WTC11 (cell line): ENCODE results near the gene AGAP1. TPM values are rescaled to one million over a fixed set of nuclear protein-coding genes. Genes with fewer than 3 reads are reported as not detected.
A peak's percentile ranks its signal among the peaks of the same experiment; 100 is the strongest.

Experiments
- ATAC-seq: fragments of 200-7000 bp; cut with Tn5 transposase; 2 replicates; pipeline ENCODE4 v1.10.0; 2021; ENCODE audit warnings: mild to moderate bottlenecking, moderate library complexity
- CTCF ChIA-PET: fragments of 300-600 bp; sonication (Branson Sonifier 250); formaldehyde crosslinking; loops from one replicate; lab custom pipeline; 2021; ENCODE audit warnings: antibody characterized with exemption; lab: Charles Lee
- POLR2A ChIA-PET: fragments of 350-600 bp; sonication (Branson Sonifier 250); formaldehyde crosslinking; loops from one replicate; lab custom pipeline; 2021; ENCODE audit warnings: antibody characterized with exemption; lab: Charles Lee
- DNase-seq: peaks from one replicate; pipeline ENCODE4 v3.0.0; 2021; ENCODE audit warnings: low spot score
- H3K27ac Mint-ChIP-seq: 2 replicates; pipeline ENCODE4 v1.8.0; 2021; ENCODE audit warnings: mixed read lengths
- H3K27me3 Mint-ChIP-seq: 2 replicates; pipeline ENCODE4 v1.8.0; 2021; ENCODE audit warnings: low read depth, mild to moderate bottlenecking, moderate library complexity, mixed read lengths
- H3K36me3 Mint-ChIP-seq: 2 replicates; pipeline ENCODE4 v1.8.0; 2021; ENCODE audit warnings: mixed read lengths
- H3K4me1 Mint-ChIP-seq: 2 replicates; pipeline ENCODE4 v1.8.0; 2022; ENCODE audit warnings: mixed read lengths
- H3K4me3 Mint-ChIP-seq: 2 replicates; pipeline ENCODE4 v1.8.0; 2021; ENCODE audit warnings: mild to moderate bottlenecking, moderate library complexity, mixed read lengths
- H3K9me3 Mint-ChIP-seq: 2 replicates; pipeline ENCODE4 v1.8.0; 2021; ENCODE audit warnings: mixed read lengths
- ATF2 ChIP-seq: sonication (generic); formaldehyde crosslinking; IDR thresholded peaks from 2 replicates; pipeline ENCODE4 v1.8.1; 2022; ENCODE audit warnings: low read depth, missing genetic modification reagents, borderline replicate concordance
- ATF6 ChIP-seq: sonication (generic); formaldehyde crosslinking; IDR thresholded peaks from 2 replicates; pipeline ENCODE4 v1.8.1; 2023; ENCODE audit warnings: mild to moderate bottlenecking, missing genetic modification reagents
- CREM ChIP-seq: sonication (generic); formaldehyde crosslinking; IDR thresholded peaks from 2 replicates; pipeline ENCODE4 v1.8.1; 2022; ENCODE audit warnings: mild to moderate bottlenecking, missing genetic modification reagents, moderate library complexity
- EMX1 ChIP-seq: fragments of 250-450 bp; sonication (Bioruptor Pico); IDR thresholded peaks from 2 replicates; pipeline ENCODE4 v1.8.0; 2021; ENCODE audit warnings: mild to moderate bottlenecking
- FOXK1 ChIP-seq: sonication (generic); formaldehyde crosslinking; IDR thresholded peaks from 2 replicates; pipeline ENCODE4 v1.8.0; 2022; ENCODE audit warnings: mild to moderate bottlenecking, moderate library complexity, missing genetic modification reagents
- GRHL2 ChIP-seq: fragments of 250-450 bp; sonication (Bioruptor Pico); IDR thresholded peaks from 2 replicates; pipeline ENCODE4 v1.8.0; 2022; ENCODE audit warnings: mild to moderate bottlenecking, moderate library complexity; ENCODE audit not compliant: insufficient replicate concordance, severe bottlenecking
- GTF2I ChIP-seq: fragments of 250-450 bp; sonication (Bioruptor Pico); conservative IDR thresholded peaks from 2 replicates; pipeline ENCODE4 v1.4.0; 2021; ENCODE audit warnings: mild to moderate bottlenecking
- HMGA2 ChIP-seq: fragments of 250-450 bp; sonication (Bioruptor Pico); IDR thresholded peaks from 2 replicates; pipeline ENCODE4 v1.4.0; 2021; ENCODE audit warnings: mild to moderate bottlenecking, moderate library complexity
- HMGXB4 ChIP-seq: sonication (generic); formaldehyde crosslinking; IDR thresholded peaks from 2 replicates; pipeline ENCODE4 v1.8.1; 2023; ENCODE audit warnings: mild to moderate bottlenecking, moderate library complexity, missing genetic modification reagents
- MYBL2 ChIP-seq: sonication (generic); formaldehyde crosslinking; IDR thresholded peaks from 2 replicates; pipeline ENCODE4 v1.8.1; 2023; ENCODE audit warnings: mild to moderate bottlenecking, moderate library complexity, missing genetic modification reagents
- NR2C2 ChIP-seq: sonication (generic); formaldehyde crosslinking; IDR thresholded peaks from 2 replicates; pipeline ENCODE4 v1.8.0; 2022; ENCODE audit warnings: mild to moderate bottlenecking, missing genetic modification reagents
- OVOL2 ChIP-seq: fragments of 250-450 bp; sonication (Bioruptor Pico); IDR thresholded peaks from 2 replicates; pipeline ENCODE4 v1.9.0; 2021; ENCODE audit warnings: mild to moderate bottlenecking, borderline replicate concordance
- RORB ChIP-seq: fragments of 250-450 bp; sonication (Bioruptor Pico); IDR thresholded peaks from 2 replicates; pipeline ENCODE4 v1.9.0; 2021; ENCODE audit warnings: mild to moderate bottlenecking
- SMAD4 ChIP-seq: sonication (generic); formaldehyde crosslinking; IDR thresholded peaks from 2 replicates; pipeline ENCODE4 v1.8.0; 2022; ENCODE audit warnings: mild to moderate bottlenecking, missing genetic modification reagents
- SP1 ChIP-seq: sonication (generic); formaldehyde crosslinking; conservative IDR thresholded peaks from 2 replicates; pipeline ENCODE4 v1.8.1; 2022; ENCODE audit warnings: missing genetic modification reagents
- ZBTB21 ChIP-seq: sonication (generic); formaldehyde crosslinking; IDR thresholded peaks from 2 replicates; pipeline ENCODE4 v1.8.1; 2023; ENCODE audit warnings: mild to moderate bottlenecking, missing genetic modification reagents, borderline replicate concordance
- ZNF396 ChIP-seq: fragments of 250-450 bp; sonication (Bioruptor Pico); IDR thresholded peaks from 2 replicates; pipeline ENCODE4 v1.8.0; 2021; ENCODE audit warnings: mild to moderate bottlenecking, moderate library complexity, borderline replicate concordance
- ZNF512 ChIP-seq: sonication (generic); formaldehyde crosslinking; IDR thresholded peaks from 2 replicates; pipeline ENCODE4 v1.8.1; 2022; ENCODE audit warnings: missing genetic modification reagents, borderline replicate concordance
- ZNF532 ChIP-seq: fragments of 250-450 bp; sonication (Bioruptor Pico); IDR thresholded peaks from 2 replicates; pipeline ENCODE4 v1.9.0; 2021; ENCODE audit warnings: mild to moderate bottlenecking, borderline replicate concordance
- total RNA-seq: library from RNA; stranded (reverse); gene quantifications from 3 replicates; pipeline ENCODE4 v1.2.3, GENCODE V29; 2021
- TF ChIP-seq, protein P1 (sequence below): fragments of 250-450 bp; sonication (Bioruptor Pico); IDR thresholded peaks from 2 replicates; pipeline ENCODE4 v1.9.0; 2021; ENCODE audit warnings: mild to moderate bottlenecking
- TF ChIP-seq, protein P2 (sequence below): sonication (generic); formaldehyde crosslinking; IDR thresholded peaks from 2 replicates; pipeline ENCODE4 v1.8.0; 2022; ENCODE audit warnings: mild to moderate bottlenecking, missing genetic modification reagents
- TF ChIP-seq, protein P3 (sequence below): fragments of 250-450 bp; sonication (Bioruptor Pico); IDR thresholded peaks from 2 replicates; pipeline ENCODE4 v1.9.0; 2021; ENCODE audit warnings: moderate library complexity, mild to moderate bottlenecking, inconsistent platforms, borderline replicate concordance

AGAP1 gene
- total RNA-seq, 1 experiment from 2014 or later = 49.3 TPM

GRCh38 chr2:235613649-235614048, 119.8 kb downstream of the AGAP1 start (continued):
- TF ChIP-seq HMGA2 (CRISPR knock-in tag) (no peak), SP1 (no peak), MYBL2 (CRISPR knock-in tag) (no peak)
- TF ChIP-seq, all 79 proteins: peak for 0

DNA sequence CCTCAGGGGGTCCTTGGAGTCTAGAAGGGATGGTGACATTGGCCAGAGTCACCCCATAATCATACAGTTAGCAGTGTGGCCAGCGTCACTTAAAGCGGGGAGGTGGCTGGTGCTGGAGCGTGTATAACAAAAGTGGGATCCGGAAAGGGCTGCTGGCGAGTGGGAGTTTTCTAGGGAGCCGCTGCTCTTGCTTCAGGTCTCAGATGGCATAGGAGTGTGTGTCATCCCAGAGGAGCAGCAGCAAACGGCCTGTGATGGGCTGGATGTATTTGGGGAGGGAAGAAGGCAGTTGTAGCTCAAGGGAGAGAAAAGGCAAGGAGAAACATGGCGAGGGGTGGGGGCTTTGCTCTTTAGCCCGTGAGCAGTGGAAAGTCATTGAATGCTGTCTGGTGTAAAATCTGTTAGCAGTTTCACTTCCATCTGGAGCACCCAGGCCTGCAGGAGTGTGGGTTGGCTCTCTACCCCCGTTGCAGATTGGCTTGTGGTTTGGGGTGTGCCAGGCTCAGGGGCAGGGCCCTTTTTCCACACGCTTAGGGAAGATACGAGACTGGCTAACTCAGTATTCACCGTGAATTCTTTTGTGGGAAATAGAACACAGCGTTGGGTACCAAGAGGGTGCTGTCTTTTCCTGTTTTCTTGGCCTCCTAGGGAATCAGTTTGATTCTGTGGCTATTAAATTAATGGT, 120.5 kb downstream of the AGAP1 start:
- TF ChIP-seq, protein P1, sequence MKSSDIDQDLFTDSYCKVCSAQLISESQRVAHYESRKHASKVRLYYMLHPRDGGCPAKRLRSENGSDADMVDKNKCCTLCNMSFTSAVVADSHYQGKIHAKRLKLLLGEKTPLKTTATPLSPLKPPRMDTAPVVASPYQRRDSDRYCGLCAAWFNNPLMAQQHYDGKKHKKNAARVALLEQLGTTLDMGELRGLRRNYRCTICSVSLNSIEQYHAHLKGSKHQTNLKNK (CRISPR knock-in tag) = no peak
- TF ChIP-seq, protein P2, sequence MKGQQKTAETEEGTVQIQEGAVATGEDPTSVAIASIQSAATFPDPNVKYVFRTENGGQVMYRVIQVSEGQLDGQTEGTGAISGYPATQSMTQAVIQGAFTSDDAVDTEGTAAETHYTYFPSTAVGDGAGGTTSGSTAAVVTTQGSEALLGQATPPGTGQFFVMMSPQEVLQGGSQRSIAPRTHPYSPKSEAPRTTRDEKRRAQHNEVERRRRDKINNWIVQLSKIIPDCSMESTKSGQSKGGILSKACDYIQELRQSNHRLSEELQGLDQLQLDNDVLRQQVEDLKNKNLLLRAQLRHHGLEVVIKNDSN (CRISPR knock-in tag) = no peak
- TF ChIP-seq CREM (CRISPR knock-in tag) (no peak), FOXK1 (CRISPR knock-in tag) (no peak), ZNF512 (CRISPR knock-in tag) (no peak), RORB (no peak), ATF2 (CRISPR knock-in tag) (no peak), ZBTB21 (CRISPR knock-in tag) (no peak), ZNF532 (CRISPR knock-in tag) (no peak), ZNF396 (CRISPR knock-in tag) (no peak), GRHL2 (CRISPR knock-in tag) (no peak), ATF6 (CRISPR knock-in tag) (no peak), OVOL2 (CRISPR knock-in tag) (no peak), EMX1 (CRISPR knock-in tag) (no peak), GTF2I (CRISPR knock-in tag) (no peak), SMAD4 (CRISPR knock-in tag) (no peak), HMGXB4 (no peak), NR2C2 (no peak)
- TF ChIP-seq, protein P3, sequence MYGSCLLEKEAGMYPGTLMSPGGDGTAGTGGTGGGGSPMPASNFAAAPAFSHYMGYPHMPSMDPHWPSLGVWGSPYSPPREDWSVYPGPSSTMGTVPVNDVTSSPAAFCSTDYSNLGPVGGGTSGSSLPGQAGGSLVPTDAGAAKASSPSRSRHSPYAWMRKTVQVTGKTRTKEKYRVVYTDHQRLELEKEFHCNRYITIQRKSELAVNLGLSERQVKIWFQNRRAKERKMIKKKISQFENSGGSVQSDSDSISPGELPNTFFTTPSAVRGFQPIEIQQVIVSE (CRISPR knock-in tag) = no peak
- H3K4me3 Mint-ChIP-seq = no peak overlapping the region
- no peaks in the 10 kb centered on the region for H3K27me3 Mint-ChIP-seq
- H3K27ac Mint-ChIP-seq = peak overlapping the region; percentile 80; the same call in 1 of the 2 replicates
- ChIA-PET CTCF (no interaction called here), POLR2A (no interaction called here)
- peaks cover 7% of the 10 kb centered on the region; the same call in 1 of the 2 replicates for H3K36me3 Mint-ChIP-seq
- ATAC-seq (no peak), DNase-seq (no peak)
- H3K4me1 Mint-ChIP-seq = peaks cover 49% of the 10 kb centered on the region
- peaks cover 5% of the 10 kb centered on the region for H3K9me3 Mint-ChIP-seq
